Inflammatory macrophage treated with lipopolysaccharide for 1 hour (primary cell): Measurements from ENCODE around the gene IFT172.
A peak's percentile ranks its signal among the peaks of the same experiment; 100 is the strongest.
"Not testable (repeated sequence)": the region's sequence is repeated elsewhere in the genome, so short reads cannot be mapped to it uniquely, and the experiment has no call there.

Experiments
- DNase-seq, 2 donors: peaks; one replicate each; pipeline ENCODE4 v3.0.0-alpha.2; 2020 to 2022

Gene IFT172, protein sequence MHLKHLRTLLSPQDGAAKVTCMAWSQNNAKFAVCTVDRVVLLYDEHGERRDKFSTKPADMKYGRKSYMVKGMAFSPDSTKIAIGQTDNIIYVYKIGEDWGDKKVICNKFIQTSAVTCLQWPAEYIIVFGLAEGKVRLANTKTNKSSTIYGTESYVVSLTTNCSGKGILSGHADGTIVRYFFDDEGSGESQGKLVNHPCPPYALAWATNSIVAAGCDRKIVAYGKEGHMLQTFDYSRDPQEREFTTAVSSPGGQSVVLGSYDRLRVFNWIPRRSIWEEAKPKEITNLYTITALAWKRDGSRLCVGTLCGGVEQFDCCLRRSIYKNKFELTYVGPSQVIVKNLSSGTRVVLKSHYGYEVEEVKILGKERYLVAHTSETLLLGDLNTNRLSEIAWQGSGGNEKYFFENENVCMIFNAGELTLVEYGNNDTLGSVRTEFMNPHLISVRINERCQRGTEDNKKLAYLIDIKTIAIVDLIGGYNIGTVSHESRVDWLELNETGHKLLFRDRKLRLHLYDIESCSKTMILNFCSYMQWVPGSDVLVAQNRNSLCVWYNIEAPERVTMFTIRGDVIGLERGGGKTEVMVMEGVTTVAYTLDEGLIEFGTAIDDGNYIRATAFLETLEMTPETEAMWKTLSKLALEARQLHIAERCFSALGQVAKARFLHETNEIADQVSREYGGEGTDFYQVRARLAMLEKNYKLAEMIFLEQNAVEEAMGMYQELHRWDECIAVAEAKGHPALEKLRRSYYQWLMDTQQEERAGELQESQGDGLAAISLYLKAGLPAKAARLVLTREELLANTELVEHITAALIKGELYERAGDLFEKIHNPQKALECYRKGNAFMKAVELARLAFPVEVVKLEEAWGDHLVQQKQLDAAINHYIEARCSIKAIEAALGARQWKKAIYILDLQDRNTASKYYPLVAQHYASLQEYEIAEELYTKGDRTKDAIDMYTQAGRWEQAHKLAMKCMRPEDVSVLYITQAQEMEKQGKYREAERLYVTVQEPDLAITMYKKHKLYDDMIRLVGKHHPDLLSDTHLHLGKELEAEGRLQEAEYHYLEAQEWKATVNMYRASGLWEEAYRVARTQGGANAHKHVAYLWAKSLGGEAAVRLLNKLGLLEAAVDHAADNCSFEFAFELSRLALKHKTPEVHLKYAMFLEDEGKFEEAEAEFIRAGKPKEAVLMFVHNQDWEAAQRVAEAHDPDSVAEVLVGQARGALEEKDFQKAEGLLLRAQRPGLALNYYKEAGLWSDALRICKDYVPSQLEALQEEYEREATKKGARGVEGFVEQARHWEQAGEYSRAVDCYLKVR (N-terminal part only)

DNA sequence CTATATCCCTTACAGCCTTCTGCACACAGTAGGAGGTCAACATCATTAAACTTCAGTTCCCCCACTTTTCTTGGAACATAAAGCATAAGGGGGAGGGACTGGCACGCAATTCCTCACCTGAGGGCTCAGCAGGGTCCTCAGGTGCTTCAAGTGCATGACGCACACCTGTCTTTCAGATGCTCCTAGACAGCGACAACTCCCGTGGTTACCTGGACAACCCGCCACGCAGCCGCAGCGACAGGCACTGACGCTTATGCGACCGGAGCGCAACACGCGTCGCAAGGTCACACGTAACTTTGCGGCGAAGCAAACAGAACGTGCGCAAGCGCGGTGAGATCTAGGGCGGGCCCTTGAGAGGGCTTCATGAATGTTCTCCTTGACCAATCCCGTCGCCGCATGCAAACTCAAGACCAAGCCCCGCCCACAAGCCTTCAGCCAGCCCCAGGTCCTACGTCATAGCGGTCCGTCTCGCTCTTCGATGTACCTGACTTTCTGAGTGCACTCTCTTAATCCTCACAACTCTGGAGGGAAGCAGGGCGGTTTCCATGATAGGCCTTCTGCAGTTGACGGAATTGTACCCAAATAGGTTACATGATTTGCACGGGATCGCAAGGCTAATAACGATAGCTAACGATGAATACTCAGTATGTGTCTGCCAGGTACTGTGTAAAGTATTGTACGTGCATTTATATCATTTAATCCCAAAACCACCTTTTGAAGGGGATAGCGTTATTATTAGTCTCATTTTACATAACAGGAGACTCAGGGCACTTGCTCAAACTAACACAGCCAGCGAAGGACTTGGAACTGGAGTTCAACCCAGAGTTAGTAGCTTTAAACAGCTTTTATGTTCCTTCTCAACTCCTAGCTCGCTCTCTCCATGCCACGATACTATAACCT is at the start of gene IFT172:
IFT172 (minus strand) TSS at position 246 of the 900 bp plus-strand sequence; CDS start at position 156, 90 bp downstream.
- peak; percentile 98 for DNase-seq

DNA sequence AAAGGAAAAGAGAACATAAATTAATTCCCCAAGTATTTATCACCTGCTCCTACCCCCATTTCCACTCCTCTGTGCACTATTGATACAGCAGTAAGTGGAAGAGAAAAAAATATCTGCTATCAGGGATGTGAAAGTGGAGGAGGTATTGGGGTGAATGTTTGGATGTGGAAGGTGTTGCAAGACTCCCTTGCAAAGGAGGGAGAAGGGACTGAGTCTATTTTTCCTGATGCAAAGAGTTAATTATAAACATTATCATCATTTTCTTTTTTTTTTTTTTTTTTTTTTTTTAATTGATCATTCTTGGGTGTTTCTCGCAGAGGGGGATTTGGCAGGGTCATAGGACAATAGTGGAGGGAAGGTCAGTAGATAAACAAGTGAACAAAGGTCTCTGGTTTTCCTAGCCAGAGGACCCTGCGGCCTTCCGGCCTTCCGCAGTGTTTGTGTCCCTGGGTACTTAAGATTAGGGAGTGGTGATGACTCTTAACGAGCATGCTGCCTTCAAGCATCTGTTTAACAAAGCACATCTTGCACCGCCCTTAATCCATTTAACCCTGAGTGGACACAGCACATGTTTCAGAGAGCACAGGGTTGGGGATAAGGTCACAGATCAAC is 49.4 kb upstream of the IFT172 start:
- DNase-seq = not testable (repeated sequence)

DNA sequence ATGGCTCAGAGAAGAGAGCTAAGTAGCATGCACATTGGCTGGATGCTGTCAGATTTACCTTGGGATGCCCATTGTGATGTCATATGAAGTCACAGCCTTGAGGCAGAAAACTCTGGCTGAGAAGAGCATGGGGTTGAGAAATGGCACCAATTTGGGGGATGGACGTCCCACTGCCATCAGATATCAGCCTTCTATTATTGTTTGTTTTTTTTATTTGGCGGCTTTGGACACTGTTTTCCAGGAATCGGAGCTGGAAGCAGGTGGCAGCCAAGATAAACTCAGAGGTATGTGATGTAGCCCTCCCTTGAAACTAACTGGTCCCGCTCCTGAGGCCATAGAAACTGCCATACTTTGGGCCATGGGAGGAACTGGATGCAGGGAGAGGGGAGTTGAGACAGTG is 47.7 kb upstream of the IFT172 start:
- DNase-seq = no peak

DNA sequence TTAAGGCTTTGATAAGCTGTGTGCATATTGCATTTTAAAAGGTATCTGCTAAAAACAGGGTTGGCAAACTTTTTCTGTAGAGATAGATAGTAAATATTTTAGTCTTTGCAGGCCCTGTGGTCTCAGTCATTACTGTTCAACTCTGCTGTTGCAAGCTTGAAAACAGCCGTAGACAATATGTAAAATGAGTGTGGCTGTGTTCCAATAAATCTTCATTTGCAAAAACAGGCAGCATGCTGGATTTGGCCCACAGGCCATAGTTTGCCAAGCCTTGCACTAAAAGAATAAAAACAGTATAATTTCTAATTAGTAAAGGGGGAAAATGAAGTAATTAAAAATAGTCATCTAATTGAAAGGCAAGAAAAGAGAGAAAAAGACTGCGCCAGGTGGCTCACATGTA is 42.4 kb upstream of the IFT172 start:
- DNase-seq = no peak

DNA sequence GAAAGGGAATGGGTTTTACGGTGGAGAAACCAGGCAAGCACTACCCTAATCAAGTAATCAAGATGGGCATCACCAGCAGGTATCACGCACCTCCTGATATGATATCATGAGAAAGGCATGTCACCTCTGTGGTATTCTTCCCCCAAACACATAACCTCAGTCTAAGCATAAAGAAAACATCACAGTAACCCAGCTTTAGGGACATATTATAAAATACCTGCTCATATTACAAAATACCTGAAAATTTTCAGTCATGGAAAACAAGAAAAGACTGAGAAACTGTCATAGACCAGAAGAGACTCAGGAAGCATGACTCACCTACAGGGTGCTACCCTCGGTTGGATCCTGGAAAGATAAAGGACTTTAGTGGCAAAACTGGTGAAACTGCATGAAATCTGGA is 37.6 kb upstream of the IFT172 start:
- no peak for DNase-seq

DNA sequence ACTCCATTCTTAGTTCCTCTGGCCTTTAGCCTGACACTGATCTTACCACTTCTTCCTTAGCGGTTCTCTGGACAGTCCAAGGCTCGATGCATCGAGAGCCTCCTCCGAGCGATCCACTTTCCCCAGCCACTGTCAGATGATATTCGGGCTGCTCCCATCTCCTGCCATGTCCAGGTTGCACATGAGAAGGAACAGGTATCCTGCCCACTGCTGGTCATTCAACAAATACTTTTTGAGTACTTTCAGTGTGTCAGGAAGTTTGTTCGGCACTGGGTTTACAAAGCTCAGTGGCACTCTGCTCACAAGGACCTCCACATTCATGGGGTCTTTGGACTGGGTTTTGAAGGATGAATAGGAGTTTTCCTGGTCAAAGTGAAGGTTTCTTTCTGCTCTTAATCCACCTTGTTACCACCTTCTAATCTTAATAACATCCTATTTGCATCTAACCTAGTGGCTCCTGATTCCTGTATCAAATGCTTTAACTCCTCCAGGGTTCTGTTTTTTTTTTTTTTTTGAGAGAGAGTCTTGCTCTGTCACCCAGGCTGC is 32.9 kb upstream of the IFT172 start:
- no peak for DNase-seq

DNA sequence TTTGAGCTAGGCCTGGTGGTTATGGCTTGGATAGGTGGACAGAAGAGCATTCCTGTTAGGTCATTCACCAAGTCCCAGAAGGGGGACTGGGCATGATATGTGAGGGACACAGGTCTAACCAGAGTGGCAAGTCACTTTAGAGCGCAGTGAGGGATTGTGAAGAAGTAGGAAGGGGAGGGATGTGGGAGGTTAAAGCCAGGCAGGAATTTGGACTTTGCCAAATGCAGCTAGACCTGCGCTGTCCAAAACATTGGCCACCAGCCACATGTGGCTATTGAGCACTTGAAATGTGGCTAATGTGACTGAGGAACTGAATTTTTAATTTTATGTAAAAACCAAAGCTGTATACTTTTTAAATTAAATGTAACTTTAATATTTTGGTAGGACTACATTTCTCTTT is 30.8 kb upstream of the IFT172 start:
- DNase-seq = no peak

DNA sequence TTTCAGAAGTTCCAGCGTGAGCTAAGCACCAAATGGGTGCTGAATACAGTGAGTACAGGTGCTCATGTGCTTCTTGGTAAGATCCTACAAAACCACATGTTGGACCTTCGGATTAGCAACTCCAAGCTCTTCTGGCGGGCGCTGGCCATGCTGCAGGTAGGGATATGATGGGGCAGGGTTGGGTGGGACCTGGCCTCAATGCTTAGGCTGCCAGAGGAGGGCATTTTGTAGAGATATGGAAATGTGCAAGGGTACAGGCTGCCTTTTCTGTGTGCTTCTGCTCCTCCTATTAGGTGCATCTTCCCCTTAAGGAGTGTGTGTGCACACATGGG is 29.2 kb upstream of the IFT172 start:
- no peak for DNase-seq

DNA sequence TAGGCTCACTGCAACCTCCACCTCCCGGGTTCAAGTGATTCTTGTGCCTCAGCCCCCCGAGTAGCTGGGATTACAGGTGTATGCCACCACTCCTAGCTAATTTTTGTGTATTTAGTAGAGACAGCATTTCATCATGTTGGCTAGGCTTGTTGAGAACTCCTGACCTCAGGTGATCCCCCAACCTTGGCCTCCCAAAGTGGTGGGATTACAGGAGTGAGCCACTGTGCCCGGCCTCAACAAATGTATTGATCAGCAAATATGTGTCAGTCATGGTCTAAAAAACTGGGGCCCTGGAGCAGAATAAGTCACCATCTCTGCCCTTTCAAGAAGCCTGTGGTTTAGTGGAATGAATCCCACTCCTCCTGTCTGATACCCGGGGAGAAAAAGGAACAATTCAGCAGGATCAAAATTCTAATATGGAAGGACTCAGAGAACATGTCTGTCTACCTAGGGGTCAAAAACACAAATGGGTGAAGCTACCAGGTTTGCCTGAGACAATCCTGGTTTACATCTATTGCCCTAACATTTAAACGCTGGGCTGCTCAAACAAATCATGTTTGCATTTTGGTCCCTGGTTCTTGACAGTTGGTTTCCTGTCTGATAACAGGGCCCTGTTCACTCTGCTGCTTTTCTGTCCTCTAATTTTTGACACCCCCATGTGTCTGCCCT is 28.7 kb upstream of the IFT172 start:
- DNase-seq = no peak

DNA sequence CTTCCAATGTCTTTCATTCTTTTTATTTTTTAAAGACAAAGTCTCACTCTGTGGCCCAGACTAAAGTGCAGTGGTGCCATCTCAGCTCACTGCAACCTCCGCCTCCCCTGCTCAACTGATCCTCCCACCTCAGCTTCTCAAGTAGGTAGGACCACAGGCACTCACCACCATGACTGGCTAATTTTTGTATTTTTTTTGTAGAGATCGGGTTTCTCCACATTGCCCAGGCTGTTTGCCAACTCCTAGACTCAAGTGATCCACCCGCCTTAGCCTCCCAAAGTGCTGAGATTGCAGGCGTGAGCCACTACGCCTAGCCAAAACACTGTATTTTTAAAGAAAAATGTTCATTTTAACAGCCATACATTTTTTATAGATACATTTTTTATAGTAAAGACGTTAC is 19.8 kb upstream of the IFT172 start:
- no peak for DNase-seq

DNA sequence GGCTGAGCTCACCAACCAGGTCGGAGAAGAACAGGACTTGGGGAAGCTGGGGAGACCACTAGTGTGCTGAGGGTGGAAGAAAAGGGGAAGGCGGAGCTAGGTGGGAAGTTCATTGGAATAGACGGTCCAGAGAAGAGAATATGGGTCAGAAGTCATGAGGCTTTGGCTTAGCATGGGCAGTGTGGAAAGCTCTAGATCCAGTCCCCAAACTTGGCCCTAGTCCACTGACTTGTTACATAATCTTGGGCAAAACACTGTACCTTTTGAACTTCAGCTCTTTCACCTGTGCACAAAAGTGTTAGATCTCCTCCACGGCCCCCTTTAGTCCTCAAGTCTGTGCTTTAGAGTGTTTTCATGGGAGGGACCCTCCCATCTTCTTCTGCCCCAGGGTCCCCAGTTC is 17.8 kb upstream of the IFT172 start:
- no peak for DNase-seq

DNA sequence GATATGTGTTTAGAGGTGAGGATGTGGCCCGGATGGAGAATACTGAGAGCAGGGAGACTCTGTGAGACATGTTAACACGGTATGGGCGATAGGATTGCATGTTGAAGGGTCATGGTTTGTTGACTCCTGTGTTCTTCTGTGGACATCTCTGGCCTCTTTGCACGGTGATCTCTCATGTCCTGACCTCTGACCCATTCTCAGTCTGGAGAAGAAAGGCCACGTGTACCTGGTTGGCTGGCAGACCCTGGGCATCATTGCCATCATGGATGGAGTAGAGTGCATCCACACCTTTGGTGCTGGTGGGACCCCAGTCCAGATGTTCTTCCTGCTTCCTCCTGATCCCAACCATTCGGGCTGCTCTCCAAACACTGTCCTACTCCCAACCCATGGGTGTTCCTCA is 17.0 kb upstream of the IFT172 start:
- no peak for DNase-seq

DNA sequence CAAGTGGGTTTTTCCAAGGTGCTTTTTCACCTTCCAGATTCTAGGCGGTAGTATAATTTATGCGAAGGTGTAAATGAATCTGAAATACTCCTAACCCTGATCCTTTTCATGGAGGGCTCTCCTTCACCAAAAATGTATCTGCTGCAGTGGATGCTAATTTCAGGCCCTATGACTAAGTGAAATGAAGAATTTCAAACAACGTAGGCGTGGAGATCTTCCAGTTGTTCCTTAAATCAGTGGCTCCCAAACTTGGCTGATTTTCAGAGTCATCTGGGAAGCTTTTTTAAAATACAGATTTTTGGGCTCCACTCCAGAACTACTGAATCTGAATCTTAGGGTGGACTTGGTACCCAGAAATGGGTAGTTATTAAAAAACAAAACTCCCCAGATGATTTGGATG is 12.6 kb upstream of the IFT172 start:
- DNase-seq = no peak

DNA sequence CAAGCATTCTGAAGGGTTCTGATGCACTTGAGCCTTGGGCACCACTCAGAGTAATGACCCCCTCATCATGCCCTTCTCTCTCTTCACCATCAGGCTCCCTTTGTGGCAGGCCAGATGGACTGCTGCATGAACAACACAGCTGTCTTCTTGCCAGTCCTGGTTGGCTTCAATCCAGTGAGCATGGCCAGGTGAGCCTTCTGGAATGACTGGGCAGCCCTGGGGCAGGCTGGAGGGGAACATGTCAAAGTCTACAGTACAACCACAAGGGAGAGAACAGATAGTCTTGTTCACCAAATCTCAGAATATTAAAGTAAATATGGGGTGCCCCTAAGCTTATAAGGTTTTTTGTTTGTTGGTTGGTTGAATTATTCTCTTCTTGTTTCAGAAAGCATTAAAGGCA is 11.5 kb upstream of the IFT172 start:
- no peak for DNase-seq

DNA sequence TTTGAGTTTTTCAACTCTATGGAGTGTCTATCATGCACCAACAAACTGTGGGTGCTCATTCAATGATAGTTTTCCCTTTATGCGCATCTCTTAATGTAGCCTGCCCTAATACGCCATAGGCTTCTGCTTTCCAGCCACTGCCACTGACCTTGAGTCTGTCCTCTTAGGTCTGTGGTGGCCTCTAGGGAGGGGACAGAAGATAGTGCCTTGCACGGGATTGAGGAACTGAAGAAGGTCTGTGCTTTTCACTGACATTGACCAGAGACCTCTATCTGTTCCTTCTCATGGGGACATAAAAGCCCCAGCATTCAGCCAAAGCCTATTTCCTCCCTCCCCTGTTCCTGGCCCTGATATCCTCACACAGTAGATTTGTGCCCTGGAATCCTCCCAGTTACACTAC is 9.4 kb upstream of the IFT172 start:
- DNase-seq = no peak

DNA sequence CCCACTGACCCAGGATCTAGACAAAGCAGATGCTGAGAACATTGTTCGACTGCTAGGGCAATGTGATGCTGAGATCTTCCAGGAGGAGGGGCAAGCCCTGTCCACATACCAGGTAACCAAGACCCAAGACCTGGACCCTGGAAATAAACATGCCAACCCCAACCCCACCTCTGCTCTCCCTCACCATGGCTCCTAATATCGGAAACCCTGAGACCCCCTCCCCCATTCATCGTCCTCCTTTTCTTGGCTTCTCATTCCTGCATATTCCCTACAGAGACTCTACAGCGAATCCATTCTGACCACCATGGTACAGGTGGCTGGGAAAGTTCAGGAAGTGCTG is 7.7 kb upstream of the IFT172 start:
- no peak for DNase-seq

DNA sequence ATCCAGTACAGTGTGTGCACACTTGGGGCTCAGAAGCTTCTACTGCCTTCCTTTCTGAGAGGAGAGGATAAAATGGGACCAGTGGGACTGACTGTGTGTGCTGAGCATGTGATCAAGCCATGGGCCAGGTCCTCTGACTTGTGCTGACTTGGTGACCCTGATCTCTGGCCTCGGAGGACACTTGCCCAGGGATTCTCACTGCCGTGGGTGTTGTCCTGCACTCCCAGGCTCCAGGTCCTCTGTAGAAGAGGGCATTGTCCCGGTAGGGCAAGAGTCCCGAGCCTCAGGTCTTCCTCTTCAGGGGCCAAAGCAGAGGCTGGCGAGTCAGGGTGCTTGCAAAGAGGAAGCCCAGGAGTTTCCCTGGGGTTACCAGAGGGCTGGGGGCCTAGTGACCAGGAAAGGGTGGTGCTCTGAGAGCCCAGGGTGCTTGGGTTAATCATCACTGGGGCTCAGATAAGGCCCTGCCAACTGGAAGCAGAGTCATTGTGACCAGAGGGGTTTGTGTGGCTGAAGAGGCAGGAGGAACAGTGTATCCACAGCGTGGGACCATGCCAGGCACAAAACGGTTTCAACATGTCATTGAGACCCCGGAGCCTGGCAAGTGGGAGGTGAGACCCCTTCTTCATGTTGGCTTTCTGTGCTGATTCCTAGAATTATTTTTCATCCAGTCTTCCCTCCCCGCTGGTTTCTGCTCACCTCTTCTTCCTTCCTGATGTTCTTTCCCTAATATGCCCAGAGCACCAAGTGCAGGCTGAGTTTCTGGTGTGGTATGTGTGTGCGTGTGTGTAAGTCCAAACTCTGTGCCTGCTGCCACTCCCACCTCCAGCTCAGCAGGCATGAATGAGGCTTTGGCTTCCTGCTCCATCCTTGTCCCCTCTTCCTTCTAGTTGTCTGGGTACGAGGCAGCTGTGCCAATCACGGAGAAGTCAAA is 7.1 kb upstream of the IFT172 start, which contains the start of gene GCKR:
GCKR (plus strand) TSS at position 483 of the 931 bp plus-strand sequence; CDS start at position 549, 66 bp downstream.
- DNase-seq = peak; percentile 83 to 85

DNA sequence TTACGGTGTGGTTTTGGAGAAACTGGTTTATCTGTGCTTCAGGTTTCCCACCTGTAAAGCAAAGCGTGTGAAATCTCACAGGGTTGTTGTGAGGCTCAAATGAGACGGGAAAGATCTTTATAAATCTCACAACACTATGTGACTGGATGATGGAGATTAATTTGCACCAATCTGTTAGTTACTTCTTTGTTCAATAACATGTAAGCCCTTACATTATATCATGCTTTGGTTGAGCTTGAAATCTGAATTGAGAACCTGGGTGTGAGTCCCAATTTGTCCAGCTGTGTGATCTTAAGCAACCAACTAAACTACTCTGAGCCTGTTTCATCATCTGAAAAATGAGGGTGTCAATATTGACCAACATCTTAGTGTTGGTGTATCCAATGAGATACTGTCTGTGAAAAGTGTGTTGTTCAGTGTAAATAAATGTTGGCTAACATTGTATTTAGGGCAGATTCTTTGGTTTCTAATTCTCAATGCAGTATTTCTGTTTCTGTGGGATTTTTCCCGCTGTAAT is 6.4 kb upstream of the IFT172 start:
- DNase-seq = peak; percentile 13 to 32

DNA sequence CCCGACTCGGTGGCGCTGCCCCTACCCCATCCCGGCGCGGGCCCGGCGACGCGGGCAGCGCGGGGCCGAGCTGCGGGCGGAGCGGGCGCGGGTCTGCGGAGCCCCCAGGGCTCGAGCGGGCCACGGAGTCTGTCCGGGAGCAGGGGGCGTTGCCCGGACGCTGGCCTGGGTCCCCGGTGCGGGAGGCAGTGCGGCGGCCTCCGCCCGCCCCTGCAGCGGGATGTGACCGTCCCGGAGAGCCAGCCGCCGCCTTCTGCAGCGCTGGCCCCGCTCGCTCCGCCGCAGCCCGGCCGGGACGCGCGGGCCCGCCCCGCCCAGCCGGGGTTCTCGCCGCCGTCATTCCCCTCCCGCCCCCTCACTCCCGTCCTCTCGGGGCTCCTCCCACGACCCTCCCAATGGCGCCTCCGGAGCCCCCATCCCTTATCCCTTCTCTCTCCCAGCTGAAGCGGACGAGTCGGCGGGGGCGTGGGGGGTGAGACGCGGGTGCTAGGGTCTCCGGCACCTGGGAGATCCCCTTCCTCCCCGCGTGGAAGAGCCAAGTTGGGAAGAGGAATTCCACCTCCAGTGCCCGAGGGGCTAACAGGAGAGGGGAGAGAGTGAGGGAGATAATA is 5.5 kb upstream of the IFT172 start, which contains the start of gene FNDC4:
FNDC4 (minus strand) TSS at position 257 of the 611 bp plus-strand sequence. CDS start 521 bp downstream, outside the sequence.
- no peak for DNase-seq
